GM23338 (cell line): ENCODE data around the gene FOXN4. TPM values are rescaled to one million over a fixed set of nuclear protein-coding genes. Genes with fewer than 3 reads are reported as not detected.

Experiments used
- ATAC-seq: fragments of 200-7000 bp; cut with Tn5 transposase; 3 replicates; pipeline ENCODE4 v1.9.1; 2020
- DNase-seq: peaks from one replicate; pipeline ENCODE4 v3.0.0-alpha.2; 2015; ENCODE audit warnings: low spot score
- H2AFZ ChIP-seq: fragments of 200-600 bp; sonication (generic); 2 replicates; pipeline ENCODE4 v1.8.0; 2016; ENCODE audit warnings: antibody characterized with exemption, mild to moderate bottlenecking, moderate library complexity
- H3F3A ChIP-seq: fragments of 200-600 bp; sonication (generic); replicated peaks from 2 replicates; pipeline ENCODE4 v1.8.0; 2017; ENCODE audit warnings: antibody characterized with exemption, mixed run types, low read depth
- H3K27ac ChIP-seq: fragments of 200-600 bp; sonication (generic); 2 replicates; pipeline ENCODE4 v1.6.1; 2016; ENCODE audit warnings: low read depth
- H3K27me3 ChIP-seq: fragments of 200-600 bp; sonication (generic); 2 replicates; pipeline ENCODE4 v1.8.0; 2016; ENCODE audit warnings: mild to moderate bottlenecking, mixed run types, moderate library complexity; ENCODE audit not compliant: insufficient read depth
- H3K36me3 ChIP-seq: fragments of 200-600 bp; sonication (generic); 2 replicates; pipeline ENCODE4 v1.8.0; 2016; ENCODE audit warnings: mild to moderate bottlenecking; ENCODE audit not compliant: insufficient read depth
- H3K4me1 ChIP-seq: fragments of 200-600 bp; sonication (generic); 2 replicates; pipeline ENCODE4 v1.8.0; 2016; ENCODE audit warnings: mild to moderate bottlenecking, moderate library complexity; ENCODE audit not compliant: insufficient read depth
- H3K4me2 ChIP-seq: fragments of 200-600 bp; sonication (generic); 2 replicates; pipeline ENCODE4 v1.7.1; 2017; ENCODE audit warnings: mixed run types
- H3K4me3 ChIP-seq: fragments of 200-600 bp; sonication (generic); 2 replicates; pipeline ENCODE4 v1.6.1; 2016; ENCODE audit warnings: mixed run types
- H3K79me2 ChIP-seq: fragments of 200-600 bp; sonication (generic); replicated peaks from 2 replicates; pipeline ENCODE4 v1.8.0; 2017; ENCODE audit warnings: mild to moderate bottlenecking; ENCODE audit not compliant: insufficient read depth
- H3K9me2 ChIP-seq: fragments of 200-600 bp; sonication (generic); 2 replicates; pipeline ENCODE4 v1.8.0; 2017; ENCODE audit not compliant: insufficient read depth
- H4K20me1 ChIP-seq: fragments of 200-600 bp; sonication (generic); replicated peaks from 2 replicates; pipeline ENCODE4 v1.8.0; 2017; ENCODE audit warnings: mild to moderate bottlenecking; ENCODE audit not compliant: insufficient read depth
- H3K27ac Mint-ChIP-seq: 2 replicates; pipeline ENCODE4 v1.8.0; 2020; ENCODE audit warnings: inconsistent platforms, mild to moderate bottlenecking, moderate library complexity, mixed read lengths
- H3K27me3 Mint-ChIP-seq: 3 replicates; pipeline ENCODE4 v1.8.0; 2022; ENCODE audit warnings: low read depth, mild to moderate bottlenecking, moderate library complexity, mixed read lengths, inconsistent platforms; ENCODE audit not compliant: insufficient read depth, poor library complexity
- H3K36me3 Mint-ChIP-seq: 3 replicates; pipeline ENCODE4 v1.8.0; 2021; ENCODE audit warnings: low read depth, mild to moderate bottlenecking, inconsistent platforms, moderate library complexity, mixed read lengths
- H3K4me1 Mint-ChIP-seq: 3 replicates; pipeline ENCODE4 v1.8.0; 2020; ENCODE audit warnings: mild to moderate bottlenecking, inconsistent platforms, mixed read lengths
- H3K4me3 Mint-ChIP-seq: 3 replicates; pipeline ENCODE4 v1.8.0; 2021; ENCODE audit warnings: moderate library complexity, mild to moderate bottlenecking, inconsistent platforms, mixed read lengths
- H3K9me3 Mint-ChIP-seq: 3 replicates; pipeline ENCODE4 v1.8.0; 2020; ENCODE audit warnings: moderate library complexity, mild to moderate bottlenecking, inconsistent platforms, mixed read lengths
- CREB1 ChIP-seq: fragments of 250-450 bp; sonication (Bioruptor Pico); IDR thresholded peaks from 2 replicates; pipeline ENCODE4 v1.5.0; 2020; ENCODE audit warnings: low read depth, mild to moderate bottlenecking, moderate library complexity
- CTCF ChIP-seq, 2 experiments: fragments of 200-600 bp in 1 of 2; sonication (generic) in 1 of 2; conservative IDR thresholded peaks; 2 replicates each; pipeline versions ENCODE4 v1.5.1 to v1.6.1; 2016 to 2017; ENCODE audit warnings: antibody characterized with exemption in 2 of 2, low read depth in 2 of 2, mild to moderate bottlenecking in 2 of 2, moderate library complexity in 1 of 2
- JUNB ChIP-seq: IDR thresholded peaks from one replicate; pipeline ENCODE4 v1.6.1; 2016; ENCODE audit warnings: antibody characterized with exemption; ENCODE audit not compliant: unreplicated experiment
- REST ChIP-seq: IDR thresholded peaks from one replicate; pipeline ENCODE4 v1.6.1; 2018; ENCODE audit warnings: antibody characterized with exemption; ENCODE audit not compliant: unreplicated experiment
- ZNF114 ChIP-seq: fragments of 250-450 bp; sonication (Bioruptor Pico); IDR thresholded peaks from 2 replicates; pipeline ENCODE4 v1.5.0; 2020; ENCODE audit warnings: mild to moderate bottlenecking, moderate library complexity
- ZNF331 ChIP-seq: fragments of 250-450 bp; sonication (Bioruptor Pico); IDR thresholded peaks from 2 replicates; pipeline ENCODE4 v1.5.0; 2020; ENCODE audit warnings: low read depth, mild to moderate bottlenecking, moderate library complexity
- polyA plus RNA-seq: library from polyadenylated mRNA; unstranded; fragments of >200 nt; fragmentation: Nextera tagmentation; extraction: Ambion mirVana; gene quantifications from 2 replicates; pipeline ENCODE4 v1.2.1, GENCODE V29; 2016
- total RNA-seq: library from RNA; depleted of rRNA; stranded (reverse); fragments of >200 nt; shearing (Covaris generic); gene quantifications from 2 replicates; pipeline ENCODE4 v1.2.3, GENCODE V29; 2014

FOXN4 gene
- total and polyA plus RNA-seq, 2 experiments from 2014 or later, result 0.35 to 0.47 TPM

- H3K4me2 ChIP-seq, result no peak within 1 kb of the TSS
- H3K27me3 Mint-ChIP-seq, result no peaks in the 10 kb centered on the region
- H3K4me1 Mint-ChIP-seq, result no peaks in the 10 kb centered on the region
Measured at GRCh38 chr12:109347589-109347988, 38.5 kb upstream of the FOXN4 start, which contains the start of gene MYO1H. TSS of gene MYO1H (plus strand) at chr12:109347900. CDS start at chr12:109347961, 61 bp downstream.

GRCh38 chr12:109346920-109347319, 37.8 kb upstream of the FOXN4 start:
- H3K27ac ChIP-seq, result no peak overlapping the region
- TF ChIP-seq ZNF114 (no peak), CTCF (conservative IDR thresholded peaks at IDR 0.05; ENCODE audit: low read depth in 2 of 2) (peak; percentile 71 to 73), JUNB (no peak), ZNF331 (CRISPR knock-in tag) (no peak)

More at GRCh38 chr12:109347589-109347988, 38.5 kb upstream of the FOXN4 start, which contains the start of gene MYO1H:
- Mint-ChIP-seq H3K36me3 (no peaks in the 10 kb centered on the region), H3K4me3 (no peak within 1 kb of the TSS), H3K9me3 (no peaks in the 10 kb centered on the region; the same call in 2 of the 3 replicates), H3K27ac (no peak within 1 kb of the TSS)
- TF ChIP-seq CREB1, result no peak
- no peak for TF ChIP-seq REST
- no peaks in the 10 kb centered on the region for H3F3A ChIP-seq
- peaks cover 11% of the 10 kb centered on the region for H3K9me2 ChIP-seq
- no peaks in the 10 kb centered on the region for H3K79me2 ChIP-seq
- peak within 1 kb of the TSS; percentile 69; the same call in 1 of the 2 replicates for H2AFZ ChIP-seq
- no peaks in the 10 kb centered on the region for H3K4me1 ChIP-seq
- H4K20me1 ChIP-seq, result no peaks in the 10 kb centered on the region
- H3K36me3 ChIP-seq, result no peaks in the 10 kb centered on the region
- H3K4me3 ChIP-seq, result no peak within 1 kb of the TSS
- ATAC-seq (no peak), DNase-seq (no peak)
- no peaks in the 10 kb centered on the region for H3K27me3 ChIP-seq
- H3K27ac ChIP-seq, result no peak within 1 kb of the TSS

More at GRCh38 chr12:109346920-109347319, 37.8 kb upstream of the FOXN4 start:
- Mint-ChIP-seq H3K9me3 (no peaks in the 10 kb centered on the region; the same call in 2 of the 3 replicates), H3K27me3 (no peaks in the 10 kb centered on the region), H3K4me1 (no peaks in the 10 kb centered on the region), H3K4me3 (no peak overlapping the region), H3K27ac (no peak overlapping the region), H3K36me3 (no peaks in the 10 kb centered on the region)
- Histone ChIP-seq H3K4me2 (no peak overlapping the region), H3K4me3 (no peak overlapping the region), H2AFZ (0 out of 2 replicates have a peak overlapping the region, but pooled peaks have one; percentile 69), H3K36me3 (no peaks in the 10 kb centered on the region), H3K4me1 (no peaks in the 10 kb centered on the region), H4K20me1 (no peaks in the 10 kb centered on the region), H3F3A (no peaks in the 10 kb centered on the region), H3K9me2 (peaks cover 11% of the 10 kb centered on the region), H3K27me3 (no peaks in the 10 kb centered on the region), H3K79me2 (no peaks in the 10 kb centered on the region)
- peak; percentile 40; the same call in 1 of the 3 replicates for ATAC-seq
- DNase-seq, result peak; percentile 64
